ENCODE data around the gene DLL1.

DLL1 gene

DNA sequence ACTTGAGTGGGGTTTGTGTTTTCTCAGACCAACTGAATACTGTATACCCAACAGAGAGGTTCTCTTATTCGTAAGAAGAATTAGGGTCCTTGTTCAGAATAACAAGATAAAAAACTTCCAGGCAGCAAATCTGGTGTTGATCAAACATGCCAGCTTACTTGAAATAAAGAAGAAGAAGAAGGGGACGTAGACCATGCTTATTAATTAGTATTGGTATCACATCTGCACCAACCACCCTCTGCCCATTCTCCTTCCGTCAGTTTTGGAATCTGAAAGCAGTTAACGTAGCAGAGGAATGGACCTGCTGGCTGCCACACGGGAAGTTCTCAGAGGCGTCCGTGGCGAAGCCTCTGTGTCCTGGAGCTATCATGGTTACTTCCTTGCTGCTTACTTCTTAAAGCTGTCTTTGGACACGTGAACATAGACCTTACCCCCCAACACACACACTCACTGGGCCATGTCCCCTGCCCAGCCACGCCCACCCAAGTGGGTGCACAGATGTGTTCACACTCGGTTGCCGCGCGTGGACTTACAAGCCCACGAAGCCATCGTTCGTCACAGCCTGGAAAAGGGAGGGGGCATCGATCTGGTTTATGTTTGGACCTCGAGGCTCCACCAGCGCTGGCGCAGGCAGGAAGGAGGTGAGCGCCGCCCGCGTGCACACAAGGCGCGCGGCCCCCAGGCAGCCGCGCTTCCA lies 4.1 kb upstream of the DLL1 start:
- peak; percentile 39 for DNase-seq

DNA sequence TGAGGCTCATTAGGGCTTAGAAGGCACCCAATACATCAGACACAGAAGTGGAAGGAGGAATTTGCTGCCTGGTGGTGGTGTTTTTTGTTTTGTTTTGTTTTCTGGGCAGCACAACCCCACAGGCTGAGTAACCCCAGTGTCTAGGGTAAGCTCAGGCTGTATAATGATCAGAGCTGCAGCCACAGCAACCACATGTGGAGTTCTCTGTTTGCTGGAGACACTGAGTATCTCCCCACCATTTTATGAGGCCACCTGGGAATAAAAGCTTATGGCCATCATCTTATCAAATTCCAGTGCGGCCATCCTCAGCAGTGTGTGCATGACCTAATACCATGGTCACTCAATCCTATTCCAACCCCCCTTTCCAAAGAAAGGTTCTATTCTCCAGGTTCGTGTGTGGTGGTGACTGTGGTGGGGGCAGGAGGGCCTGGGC lies 3.4 kb upstream of the DLL1 start:
- DNase-seq, result no peak

DNA sequence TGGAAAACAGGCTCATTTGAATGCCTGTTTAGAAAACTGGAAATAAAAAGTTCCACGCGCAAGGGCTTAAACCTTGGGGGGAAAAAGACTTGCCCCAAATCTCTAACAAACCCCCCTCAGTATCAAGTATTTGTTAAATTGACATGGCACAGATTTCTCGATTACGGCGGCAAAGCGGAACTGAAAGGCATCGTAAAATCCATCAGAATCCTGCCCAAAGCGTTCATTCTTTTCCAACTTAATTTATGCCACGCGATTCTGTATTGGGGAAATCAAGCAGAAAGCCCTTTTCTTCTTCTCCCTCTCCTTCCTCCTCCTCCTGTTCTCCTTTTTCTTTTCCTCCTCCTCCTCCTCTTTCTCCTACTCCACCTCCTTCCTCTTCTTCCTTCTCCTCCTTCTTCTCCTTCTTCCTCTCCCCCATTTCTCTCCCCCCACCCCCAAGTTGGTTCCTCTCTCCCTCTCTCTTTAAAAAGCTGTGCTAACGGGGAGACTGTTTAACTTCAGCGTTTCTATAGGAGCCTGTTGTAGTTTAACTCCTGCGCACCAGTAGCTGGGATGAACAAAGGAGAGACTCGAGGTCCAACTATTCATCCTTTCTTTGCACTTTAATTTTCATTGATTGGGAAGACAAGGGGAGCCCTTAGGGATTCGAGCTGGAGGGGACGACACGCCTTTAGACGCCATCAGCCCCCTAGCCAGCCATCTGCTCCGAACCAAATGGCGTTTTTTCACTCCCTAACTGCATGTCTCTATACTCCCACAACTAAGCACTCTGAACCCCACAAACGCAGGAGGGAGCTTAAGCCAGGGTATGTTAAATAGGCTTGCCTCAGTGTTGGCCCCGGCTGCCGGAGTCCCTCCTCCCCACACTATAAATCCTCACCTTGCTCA lies 2.7 kb upstream of the DLL1 start:
- DNase-seq, result no peak

DNA sequence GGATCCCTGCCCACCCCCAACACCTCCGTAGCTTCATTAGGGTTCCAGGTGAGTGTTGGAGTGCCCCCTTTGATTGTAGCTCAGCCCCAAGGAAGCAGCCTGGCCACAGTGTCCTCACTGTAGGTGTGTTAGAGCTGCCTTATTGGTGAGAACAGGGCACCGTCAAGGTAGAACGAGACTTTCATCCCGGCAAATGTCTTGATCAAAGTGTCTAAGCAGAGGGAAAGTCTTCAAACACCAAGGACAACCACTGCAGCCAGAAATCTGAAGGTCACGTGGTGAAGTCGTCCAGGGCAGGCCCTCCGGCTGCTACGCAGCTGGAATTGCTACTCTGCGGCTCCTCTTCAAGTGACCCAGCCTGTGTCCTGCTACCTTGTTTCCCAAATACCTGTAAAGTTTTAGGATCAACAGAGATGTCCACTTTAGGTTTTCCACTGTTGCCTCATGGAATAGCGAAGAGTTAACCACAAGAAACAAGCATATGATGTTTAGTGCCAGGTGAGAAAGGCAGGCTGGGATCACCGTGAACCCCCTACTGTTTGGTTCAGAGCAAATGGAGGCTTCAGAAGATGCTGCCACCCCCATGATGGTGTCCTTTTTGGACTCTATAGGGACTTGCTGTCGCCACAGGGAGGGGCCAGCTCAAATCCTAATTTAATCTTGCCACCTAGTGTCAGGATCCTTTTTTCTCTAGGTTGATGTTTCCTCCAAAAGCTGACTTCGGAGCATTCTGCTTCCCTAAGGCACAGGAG lies 1.7 kb upstream of the DLL1 start:
- peak; percentile 52 for DNase-seq

DNA sequence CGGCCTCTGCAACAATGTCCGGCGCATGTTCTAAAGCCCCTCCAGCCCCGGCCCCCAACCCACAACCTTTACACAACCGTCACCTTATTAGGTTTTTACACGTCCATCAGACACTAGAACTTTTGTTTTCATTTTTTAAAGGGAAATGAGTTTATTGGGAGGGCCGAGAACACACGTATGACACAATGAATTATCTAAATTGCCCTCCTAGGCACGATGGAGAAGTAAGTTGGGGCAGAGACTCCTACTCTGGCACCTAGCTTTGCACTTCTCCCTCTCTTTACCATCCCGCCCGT lies 1.2 kb upstream of the DLL1 start:
- DNase-seq, result no peak

DNA sequence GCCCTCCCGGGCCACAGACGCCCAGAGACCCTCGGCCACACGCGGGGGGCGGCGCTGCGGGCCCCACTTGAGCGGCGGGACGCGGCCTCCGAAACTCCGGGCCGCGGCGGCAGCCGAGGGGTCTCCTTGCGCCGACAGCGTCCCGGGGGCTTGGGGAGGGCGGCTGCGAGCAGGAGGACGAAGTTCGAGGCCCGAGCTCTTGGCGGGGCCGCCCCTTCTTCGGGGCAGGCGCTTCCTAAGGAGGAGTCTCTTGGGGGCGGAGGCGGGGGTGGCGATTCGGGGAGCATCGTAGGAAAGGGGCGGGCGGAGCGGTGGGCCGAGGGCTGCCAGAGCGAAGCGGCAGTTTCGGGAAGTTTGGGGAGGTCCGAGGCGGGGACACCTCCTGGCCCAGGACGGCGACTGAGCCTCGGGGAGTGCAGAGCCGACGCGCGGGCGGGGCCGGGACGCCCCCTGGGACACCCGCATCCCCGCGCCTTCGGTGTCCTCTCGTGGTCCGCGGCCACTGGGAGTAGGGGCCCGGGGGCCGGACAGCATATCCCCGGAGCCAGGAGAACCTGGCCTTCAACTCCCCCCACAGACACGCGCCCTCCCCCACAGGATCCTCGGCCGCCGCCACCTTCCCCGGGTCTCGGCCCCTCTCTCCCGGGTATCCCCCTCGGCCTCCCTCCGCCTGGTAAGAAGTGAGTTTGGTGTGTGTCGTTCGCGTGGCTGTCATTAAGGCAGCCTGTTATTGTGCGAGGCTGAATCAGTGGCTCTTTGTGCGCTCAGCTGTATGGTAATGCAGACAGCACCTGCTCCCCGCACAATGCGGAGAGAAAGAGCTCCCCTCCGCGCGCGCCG lies 613 bp upstream of the DLL1 start:
- DNase-seq, result peak; percentile 94

DNA sequence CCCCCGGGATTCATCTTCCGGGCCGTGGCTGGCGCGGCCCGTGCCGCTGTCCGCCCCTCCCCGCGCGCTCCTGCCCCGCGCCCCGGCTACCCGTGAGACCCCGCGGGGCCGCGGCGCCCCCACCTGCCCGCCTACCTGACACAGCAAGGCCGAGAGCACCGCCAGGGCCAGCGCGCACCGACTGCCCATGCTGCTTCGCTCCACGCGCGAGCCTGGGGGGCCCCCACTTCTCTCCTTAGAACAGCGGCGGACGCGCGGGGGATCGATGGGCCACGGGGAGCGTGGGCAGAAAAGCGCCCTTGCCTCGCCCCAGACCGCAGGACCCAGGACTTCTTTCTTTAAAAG lies 955 bp downstream of the DLL1 start:
- no peak for DNase-seq

DNA sequence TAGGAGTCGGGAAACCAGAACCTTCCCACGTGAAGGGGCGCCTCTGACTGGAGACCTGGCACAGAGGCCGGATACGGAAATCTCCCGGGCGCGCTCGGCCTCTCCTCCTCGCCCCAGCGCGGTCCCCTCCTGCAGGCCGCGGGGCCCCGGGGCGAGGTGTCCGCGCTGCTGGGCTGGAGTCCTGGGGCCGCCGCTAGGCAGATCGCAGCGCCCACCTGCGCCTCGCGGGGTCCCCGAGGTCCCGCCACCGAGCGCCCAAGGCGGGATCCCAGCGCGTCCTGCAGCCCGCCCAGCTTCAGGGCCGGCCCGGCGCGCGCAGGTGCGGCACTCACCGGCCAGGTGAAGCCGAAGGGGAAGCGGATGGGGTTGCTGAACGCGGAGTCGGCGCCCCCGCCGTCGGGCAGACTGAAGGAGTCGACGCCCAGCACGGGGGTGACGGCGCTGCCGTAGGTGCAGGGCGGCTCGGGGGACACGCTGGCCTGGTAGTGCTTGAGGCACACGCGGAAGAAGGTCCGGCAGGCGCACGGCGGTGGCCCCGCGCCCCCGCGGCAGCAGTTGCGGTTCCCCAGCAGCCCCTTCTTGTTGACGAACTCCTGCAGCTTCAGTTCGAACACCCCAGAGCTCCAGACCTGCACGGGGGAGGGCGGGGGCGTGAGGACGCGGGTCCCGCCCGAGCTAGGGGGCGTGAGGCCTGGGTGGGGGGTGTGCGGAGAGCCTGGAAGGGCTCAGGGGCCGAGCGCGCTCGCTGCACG lies 1.5 kb downstream of the DLL1 start:
- DNase-seq, result peak; percentile 37

DNA sequence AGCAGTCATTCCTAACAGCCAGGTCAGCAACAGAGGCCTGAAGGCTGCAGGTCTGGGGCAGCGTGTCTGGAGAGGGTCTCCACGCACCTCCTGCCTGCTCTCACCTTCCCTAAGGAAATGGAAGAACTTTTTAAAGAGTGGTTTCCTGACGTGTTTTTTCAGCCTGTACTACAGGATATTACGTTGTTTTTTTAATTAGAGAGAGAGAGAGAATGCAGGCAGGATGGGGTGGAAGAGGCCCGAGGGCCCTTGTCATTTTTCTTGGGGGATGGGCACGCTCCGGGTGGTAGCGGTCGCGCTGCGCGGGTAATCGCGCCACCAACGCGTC lies 2.1 kb downstream of the DLL1 start:
- DNase-seq, result peak; percentile 30

DNA sequence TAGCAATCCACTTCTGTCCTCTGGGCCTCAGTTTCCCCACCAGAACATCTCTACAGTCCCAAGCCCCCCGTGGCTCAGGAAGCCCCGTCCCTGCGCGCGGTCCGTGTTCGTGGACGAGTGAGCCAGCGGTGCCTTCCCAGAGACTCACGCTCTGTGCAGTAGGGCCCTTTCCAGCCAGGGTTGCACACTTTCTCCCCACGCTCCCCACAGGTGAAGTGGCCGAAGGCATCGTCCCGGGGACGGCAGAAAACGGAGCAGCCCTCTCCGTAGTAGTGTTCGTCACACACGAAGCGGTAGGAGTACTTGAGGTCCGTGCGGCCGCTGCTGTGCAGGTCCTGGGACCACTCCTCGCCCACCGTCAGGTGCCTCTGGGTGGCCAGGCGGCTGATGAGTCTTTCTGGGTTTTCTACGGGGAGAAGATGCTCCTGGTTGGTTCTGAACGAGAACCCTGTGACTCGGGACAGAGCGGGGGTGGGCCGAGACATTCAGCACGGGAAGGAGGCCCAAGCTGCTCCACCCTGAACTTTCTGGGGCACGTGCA lies 2.7 kb downstream of the DLL1 start:
- DNase-seq, result no peak

DNA sequence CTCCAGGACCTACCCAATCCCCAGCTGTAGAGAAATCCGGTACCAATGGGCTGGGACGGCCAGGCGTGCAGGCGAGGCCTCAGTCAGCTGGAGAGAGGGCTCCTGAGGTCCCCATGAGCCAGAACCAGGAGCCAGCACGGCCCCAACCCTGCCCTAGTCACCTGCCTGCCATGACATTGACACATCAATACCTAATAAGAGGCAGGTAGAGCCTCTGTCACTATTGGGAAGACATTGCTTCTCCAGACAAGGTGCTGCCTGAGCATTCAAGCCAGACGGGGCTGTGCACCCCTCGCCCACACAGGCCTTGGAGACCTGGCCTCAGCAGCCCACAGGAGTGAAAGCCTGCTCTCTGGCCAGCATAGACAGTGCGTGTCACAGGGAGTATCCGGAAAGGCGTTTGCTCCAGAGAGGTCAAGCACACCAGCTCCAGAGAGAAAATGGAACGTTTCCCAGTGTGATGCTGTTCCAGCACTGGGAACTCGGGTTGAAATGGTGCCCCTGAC lies 3.5 kb downstream of the DLL1 start:
- no peak for DNase-seq

DNA sequence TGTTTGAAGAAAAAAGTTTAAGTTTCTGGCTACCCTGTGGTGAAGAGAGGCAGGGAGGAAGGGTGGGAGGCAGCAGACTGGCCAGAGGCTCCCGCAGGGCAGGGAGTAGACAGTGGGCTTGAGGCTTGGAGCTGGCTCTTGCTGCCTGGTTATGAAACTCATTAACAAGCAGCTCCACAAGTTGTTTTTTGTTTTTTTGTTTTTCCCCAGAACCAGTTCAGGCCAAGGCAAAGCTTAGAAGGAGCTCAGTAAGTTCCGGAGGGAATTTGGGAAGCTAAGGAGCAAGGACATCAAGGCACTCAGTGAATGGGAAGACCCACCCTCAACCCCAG lies 4.0 kb downstream of the DLL1 start:
- DNase-seq, result no peak

DNA sequence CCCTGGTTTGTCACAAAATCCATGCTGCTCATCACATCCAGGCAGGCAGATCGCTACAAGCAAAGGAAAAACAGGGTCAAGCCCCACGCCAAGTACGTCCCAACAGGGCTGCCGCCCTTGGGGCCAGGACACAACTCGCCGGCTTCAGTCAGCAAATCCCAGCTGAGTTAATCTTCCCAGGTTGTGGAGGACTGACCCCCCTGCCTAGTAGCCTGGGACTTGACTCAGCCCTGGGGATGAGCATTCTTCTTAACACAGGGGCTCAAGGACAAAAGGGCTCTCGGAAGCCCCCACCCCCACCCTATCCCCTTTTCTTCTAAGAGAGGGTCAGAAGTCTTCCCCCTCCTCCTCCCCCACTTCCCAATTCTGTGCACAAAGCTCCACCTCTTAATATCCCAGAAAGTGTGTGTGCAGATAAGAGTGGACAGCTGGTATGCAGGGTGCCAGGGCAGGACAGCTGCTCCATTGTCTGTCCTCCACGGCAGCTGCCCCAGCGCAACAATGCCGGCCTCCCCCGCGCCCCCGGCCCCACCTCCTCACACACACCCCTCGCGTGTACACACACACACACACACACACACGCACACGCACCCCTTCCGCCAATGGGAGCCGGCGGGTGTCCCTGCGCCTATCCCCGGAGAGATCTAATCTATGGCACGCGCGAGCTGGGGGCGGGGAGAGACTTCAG lies 4.5 kb downstream of the DLL1 start:
- peak; percentile 86 for DNase-seq

DNA sequence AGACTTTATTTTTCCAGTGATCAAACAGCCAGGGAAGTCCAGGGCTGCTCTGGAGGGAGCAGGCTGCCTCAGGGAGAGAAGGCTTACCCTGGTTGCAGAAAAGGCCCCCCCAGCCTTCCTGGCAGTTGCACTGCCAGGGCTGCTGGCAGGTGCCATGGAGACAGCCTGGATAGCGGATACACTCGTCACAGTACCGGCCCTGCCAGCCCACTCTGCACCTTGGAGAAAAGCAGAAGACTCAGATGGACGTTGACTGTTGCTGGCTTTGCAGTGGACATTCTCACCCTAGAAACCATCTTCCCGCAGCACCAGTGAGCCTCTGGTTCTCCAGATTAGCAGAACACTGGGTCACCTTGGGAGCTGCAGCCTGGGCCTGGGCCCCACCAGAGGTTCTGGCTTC lies 5.4 kb downstream of the DLL1 start:
- no peak for DNase-seq

DNA sequence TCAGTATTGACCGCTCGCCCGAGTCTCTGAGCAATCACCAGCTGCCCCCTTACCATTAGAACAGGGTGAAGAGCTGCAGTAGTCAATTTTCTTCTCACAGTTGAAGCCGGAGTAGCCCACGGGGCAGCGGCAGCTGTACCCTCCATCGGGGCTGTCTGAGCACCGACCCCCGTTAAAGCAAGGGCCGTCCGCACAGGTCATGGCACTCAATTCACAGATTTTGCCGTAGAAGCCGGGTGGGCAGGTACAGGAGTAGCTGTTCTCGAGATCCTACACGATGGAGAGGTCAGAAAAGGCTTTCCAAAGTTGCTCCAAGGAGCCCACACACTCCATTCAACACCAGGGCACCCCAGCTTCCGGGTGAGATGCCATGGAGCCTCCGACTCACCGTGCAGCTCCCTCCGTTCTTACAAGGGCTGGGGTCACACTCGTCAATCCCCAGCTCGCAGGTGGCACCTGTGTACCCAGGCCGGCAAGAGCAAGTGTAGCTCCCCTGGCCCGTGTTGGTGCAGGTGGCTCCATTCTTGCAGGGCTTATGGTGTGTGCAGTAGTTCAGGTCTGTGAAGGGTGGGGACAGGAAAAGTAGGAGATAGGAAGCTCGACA lies 5.9 kb downstream of the DLL1 start:
- no peak for DNase-seq

DNA sequence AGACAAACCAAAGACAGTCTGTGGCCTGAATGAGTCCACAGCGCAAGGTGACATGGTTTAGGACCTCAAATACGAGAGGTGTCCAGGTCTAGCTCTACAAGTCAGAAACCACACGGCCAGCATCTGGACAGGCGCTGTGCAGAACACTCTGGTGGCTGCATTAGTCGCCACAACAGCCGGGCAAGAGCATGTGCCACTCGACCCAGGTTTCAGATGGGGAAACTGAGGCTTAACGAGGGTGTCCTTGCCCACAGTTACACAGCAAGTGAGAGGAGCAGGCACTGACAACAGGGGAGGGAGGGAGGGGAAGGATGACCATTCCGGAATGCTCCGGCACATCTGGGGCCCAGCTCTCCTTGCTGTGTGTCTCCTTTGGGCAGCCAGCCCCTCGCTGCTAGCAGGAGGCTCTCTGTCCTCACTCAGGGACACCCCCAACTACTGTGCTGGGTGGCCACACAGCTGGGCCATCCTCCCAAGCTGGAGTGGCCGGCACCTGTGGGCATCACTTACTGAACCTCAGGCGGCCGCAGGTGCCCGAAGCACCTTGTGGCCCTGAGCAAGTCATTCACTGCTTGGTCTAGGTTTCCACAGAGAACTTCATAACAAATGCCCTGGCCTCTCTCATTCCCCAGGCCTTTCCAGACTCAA lies 6.6 kb downstream of the DLL1 start:
- no peak for DNase-seq

DNA sequence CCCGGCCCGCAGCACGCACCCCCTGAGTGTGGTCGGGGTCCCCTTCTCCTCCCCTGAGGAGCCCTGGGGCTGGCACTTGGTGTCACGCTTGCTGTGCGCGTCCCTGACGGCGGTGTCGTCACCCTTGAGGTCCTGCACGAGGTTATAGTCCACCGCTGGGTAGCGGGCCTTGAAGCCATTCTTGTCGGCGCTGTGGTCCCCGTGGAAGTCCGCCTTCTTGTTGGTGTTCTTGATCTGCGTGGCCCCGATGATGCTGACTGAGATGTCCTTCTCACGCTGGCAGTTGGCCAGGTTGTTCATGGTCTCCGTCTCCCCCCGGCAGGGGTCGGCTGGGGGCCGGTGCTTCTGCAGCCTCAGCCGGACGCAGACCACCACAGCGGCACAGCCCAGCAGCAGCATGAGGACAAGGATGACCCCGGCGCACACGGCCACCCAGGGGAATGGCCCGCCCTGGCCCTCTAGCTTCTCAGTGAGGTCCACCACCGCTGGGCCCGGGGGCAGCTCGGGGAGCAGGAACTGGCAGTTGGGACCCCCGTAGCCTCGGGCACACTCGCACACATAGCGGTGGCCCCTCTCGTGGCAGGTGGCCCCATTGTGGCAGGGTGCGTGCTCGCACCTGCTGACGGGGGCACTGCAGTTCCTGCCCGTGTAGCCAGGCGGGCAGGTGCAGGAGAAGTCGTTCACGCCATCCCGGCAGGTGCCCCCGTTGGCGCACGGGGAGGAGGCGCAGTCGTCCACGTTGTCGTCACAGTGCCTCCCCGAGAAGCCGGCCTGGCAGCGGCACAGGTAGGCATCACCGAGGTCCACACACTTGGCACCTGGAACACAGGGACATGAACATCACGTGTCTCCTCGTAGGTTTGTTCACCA lies 7.4 kb downstream of the DLL1 start:
- DNase-seq, result no peak

DNA sequence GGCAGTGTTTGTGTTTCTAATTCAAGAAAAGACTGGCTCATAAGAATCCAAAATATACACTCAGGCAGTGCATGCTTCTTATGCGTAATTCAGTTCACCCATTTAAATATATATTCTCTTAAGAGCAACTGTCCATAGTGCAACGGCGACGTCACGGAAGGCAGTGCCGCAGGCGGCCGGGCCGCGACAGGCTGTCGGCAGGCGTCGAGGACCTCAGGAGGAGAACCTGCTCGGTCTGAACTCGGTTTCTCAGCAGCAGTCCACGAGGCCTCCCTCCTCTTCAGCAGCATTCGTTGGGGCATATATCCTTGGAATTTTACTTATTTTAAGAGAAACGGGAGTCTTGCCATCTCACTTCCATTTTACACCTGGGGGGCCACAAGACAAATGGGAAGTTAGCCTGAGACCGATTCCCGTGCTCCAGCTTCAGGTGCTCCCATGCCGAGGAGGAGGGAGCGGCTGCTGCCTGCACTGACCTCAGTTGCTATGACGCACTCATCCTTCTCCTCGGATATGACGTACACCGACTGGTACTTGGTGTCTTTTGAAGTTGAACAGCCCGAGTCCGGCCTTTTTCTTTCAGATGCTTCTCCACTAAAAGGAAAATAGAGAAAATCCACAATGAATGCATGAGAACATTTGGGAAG lies 8.2 kb downstream of the DLL1 start:
- no peak for DNase-seq
